Measurements from ENCODE around the gene XRCC2. TPM values are rescaled to one million over a fixed set of nuclear protein-coding genes. Genes with fewer than 3 reads are reported as not detected.

XRCC2 gene
- total RNA-seq, 1 donor from 2014 or later, result 1.6 TPM

DNA sequence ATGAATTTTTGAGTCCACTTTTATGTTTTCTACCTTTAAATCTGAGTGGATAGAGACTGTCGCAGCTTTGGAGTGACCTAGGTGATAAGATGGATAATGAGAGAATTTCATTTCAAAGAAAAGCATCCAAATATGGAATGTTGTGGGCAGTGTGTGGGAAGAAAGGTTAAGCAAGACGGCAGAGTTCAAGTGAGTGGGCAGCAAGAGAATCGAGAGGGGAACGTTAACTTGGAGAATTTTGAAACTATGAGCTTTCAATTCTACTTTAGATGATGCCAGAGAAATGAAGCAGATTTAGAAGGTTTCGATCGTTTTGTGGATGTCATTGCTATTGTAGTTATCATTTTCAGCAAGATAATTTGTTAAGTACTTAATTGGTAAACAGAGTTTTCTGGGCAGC lies 73.0 kb downstream of the XRCC2 start:
- no peak overlapping the region for H3K27ac ChIP-seq (ENCODE audit: low read depth, low read length)
- peak; percentile 71 for DNase-seq (ENCODE audit: low read depth)
- no peaks in the 10 kb centered on the region for H3K4me1 Mint-ChIP-seq (ENCODE audit: low read depth, unreplicated experiment)
- no peaks in the 10 kb centered on the region for H3K79me2 ChIP-seq (ENCODE audit: insufficient read depth, low read length)
- H3K9me3 ChIP-seq (ENCODE audit: insufficient read depth, low read depth, low read length), result no peaks in the 10 kb centered on the region
- H3K9ac ChIP-seq (ENCODE audit: low read length), result no peak overlapping the region
- no peak overlapping the region for H3K4me3 ChIP-seq (ENCODE audit: insufficient read depth, low read depth, low read length)
- no peaks in the 10 kb centered on the region for H3K4me1 ChIP-seq (ENCODE audit: insufficient read depth, low read length)
- peak overlapping the region; percentile 66 for H3K4me2 ChIP-seq (ENCODE audit: low read length)
- H3K36me3 ChIP-seq (ENCODE audit: insufficient read depth, low read length), result no peaks in the 10 kb centered on the region
- H3K4me3 Mint-ChIP-seq (ENCODE audit: unreplicated experiment), result no peak overlapping the region
- H2AFZ ChIP-seq (ENCODE audit: low read depth, low read length), result no peak overlapping the region
- TF ChIP-seq, protein P1, sequence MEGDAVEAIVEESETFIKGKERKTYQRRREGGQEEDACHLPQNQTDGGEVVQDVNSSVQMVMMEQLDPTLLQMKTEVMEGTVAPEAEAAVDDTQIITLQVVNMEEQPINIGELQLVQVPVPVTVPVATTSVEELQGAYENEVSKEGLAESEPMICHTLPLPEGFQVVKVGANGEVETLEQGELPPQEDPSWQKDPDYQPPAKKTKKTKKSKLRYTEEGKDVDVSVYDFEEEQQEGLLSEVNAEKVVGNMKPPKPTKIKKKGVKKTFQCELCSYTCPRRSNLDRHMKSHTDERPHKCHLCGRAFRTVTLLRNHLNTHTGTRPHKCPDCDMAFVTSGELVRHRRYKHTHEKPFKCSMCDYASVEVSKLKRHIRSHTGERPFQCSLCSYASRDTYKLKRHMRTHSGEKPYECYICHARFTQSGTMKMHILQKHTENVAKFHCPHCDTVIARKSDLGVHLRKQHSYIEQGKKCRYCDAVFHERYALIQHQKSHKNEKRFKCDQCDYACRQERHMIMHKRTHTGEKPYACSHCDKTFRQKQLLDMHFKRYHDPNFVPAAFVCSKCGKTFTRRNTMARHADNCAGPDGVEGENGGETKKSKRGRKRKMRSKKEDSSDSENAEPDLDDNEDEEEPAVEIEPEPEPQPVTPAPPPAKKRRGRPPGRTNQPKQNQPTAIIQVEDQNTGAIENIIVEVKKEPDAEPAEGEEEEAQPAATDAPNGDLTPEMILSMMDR (IDR thresholded peaks at IDR 0.05; ENCODE audit: insufficient read depth, low read depth, low read length), result no peak
- no peak for TF ChIP-seq EZH2 (IDR thresholded peaks at IDR 0.05; ENCODE audit: insufficient read depth, low read length)
- H3K36me3 Mint-ChIP-seq (ENCODE audit: low read depth, unreplicated experiment), result no peaks in the 10 kb centered on the region
- H3K27me3 ChIP-seq (ENCODE audit: insufficient read depth, low read length), result no peaks in the 10 kb centered on the region
- H3K27me3 Mint-ChIP-seq (ENCODE audit: low read depth, unreplicated experiment), result no peaks in the 10 kb centered on the region
- H3K9me3 Mint-ChIP-seq (ENCODE audit: unreplicated experiment), result no peaks in the 10 kb centered on the region
- no peaks in the 10 kb centered on the region for H4K20me1 ChIP-seq (ENCODE audit: insufficient read depth, low read length)
- no peak overlapping the region for H3K27ac Mint-ChIP-seq (ENCODE audit: unreplicated experiment)
- FAIRE-seq, result peak; percentile 52

DNA sequence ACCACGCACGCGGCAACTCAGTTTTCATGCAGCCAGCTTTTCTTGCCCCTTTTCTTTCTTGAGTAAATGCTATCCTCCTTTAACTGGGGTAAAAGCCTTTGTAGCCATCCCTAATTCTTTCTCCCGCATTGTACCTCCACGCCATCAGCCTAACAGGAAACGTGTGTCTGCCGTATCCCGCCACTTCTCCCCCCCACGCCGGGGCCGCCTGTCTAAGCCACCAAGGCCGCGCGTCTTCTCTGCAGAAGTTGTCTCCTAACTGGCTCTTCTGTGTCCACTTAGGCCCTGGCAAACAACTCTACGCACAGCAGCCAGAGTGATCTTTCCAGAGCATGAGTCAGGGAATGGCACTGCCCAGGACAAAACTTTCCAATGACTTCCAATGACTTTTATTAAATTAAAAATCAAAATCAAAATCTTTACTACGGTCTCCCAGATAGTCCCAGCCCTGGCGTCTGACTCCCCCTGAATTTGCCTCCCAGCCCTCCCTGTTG lies 74.6 kb downstream of the XRCC2 start:
- Mint-ChIP-seq H3K4me3 (ENCODE audit: unreplicated experiment) (no peak overlapping the region), H3K9me3 (ENCODE audit: unreplicated experiment) (no peaks in the 10 kb centered on the region), H3K36me3 (ENCODE audit: low read depth, unreplicated experiment) (no peaks in the 10 kb centered on the region), H3K27me3 (ENCODE audit: low read depth, unreplicated experiment) (no peaks in the 10 kb centered on the region), H3K27ac (ENCODE audit: unreplicated experiment) (peak overlapping the region; percentile 11), H3K4me1 (ENCODE audit: low read depth, unreplicated experiment) (no peaks in the 10 kb centered on the region)
- Histone ChIP-seq H3K4me3 (ENCODE audit: insufficient read depth, low read depth, low read length) (no peak overlapping the region), H3K9me3 (ENCODE audit: insufficient read depth, low read depth, low read length) (no peaks in the 10 kb centered on the region), H3K27ac (ENCODE audit: low read depth, low read length) (no peak overlapping the region), H3K9ac (ENCODE audit: low read length) (no peak overlapping the region), H2AFZ (ENCODE audit: low read depth, low read length) (no peak overlapping the region), H3K4me1 (ENCODE audit: insufficient read depth, low read length) (no peaks in the 10 kb centered on the region), H3K27me3 (ENCODE audit: insufficient read depth, low read length) (no peaks in the 10 kb centered on the region), H3K79me2 (ENCODE audit: insufficient read depth, low read length) (no peaks in the 10 kb centered on the region), H4K20me1 (ENCODE audit: insufficient read depth, low read length) (no peaks in the 10 kb centered on the region), H3K36me3 (ENCODE audit: insufficient read depth, low read length) (no peaks in the 10 kb centered on the region), H3K4me2 (ENCODE audit: low read length) (no peak overlapping the region)
- TF ChIP-seq EZH2 (IDR thresholded peaks at IDR 0.05; ENCODE audit: insufficient read depth, low read length), result no peak
- TF ChIP-seq, protein P1 (IDR thresholded peaks at IDR 0.05; ENCODE audit: insufficient read depth, low read depth, low read length), result no peak
- no peak for DNase-seq (ENCODE audit: low read depth)
- FAIRE-seq, result no peak

DNA sequence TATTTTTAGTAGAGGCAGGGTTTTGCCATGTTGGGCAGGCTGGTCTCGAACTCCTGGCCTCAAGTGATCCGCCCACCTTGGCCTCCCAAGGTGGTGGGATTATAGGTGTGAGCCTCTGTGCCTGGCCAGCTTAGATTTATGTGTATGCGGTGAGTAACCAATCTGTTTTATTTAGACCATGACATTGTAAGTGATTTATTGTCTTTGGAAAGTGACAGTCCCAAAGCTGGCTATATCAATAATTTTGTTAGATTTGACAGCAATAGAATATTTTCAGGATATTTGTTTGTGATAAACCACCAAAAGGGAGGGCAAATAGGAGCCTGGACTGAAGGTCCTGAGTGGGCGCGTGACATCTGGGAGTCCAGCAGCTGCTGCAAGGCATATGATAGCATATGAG lies 75.7 kb downstream of the XRCC2 start:
- no peaks in the 10 kb centered on the region for H3K9me3 ChIP-seq (ENCODE audit: insufficient read depth, low read depth, low read length)
- H3K79me2 ChIP-seq (ENCODE audit: insufficient read depth, low read length), result no peaks in the 10 kb centered on the region
- TF ChIP-seq, protein P1 (IDR thresholded peaks at IDR 0.05; ENCODE audit: insufficient read depth, low read depth, low read length), result no peak
- no peak for TF ChIP-seq EZH2 (IDR thresholded peaks at IDR 0.05; ENCODE audit: insufficient read depth, low read length)
- no peaks in the 10 kb centered on the region for H3K36me3 Mint-ChIP-seq (ENCODE audit: low read depth, unreplicated experiment)
- no peak overlapping the region for H3K4me3 Mint-ChIP-seq (ENCODE audit: unreplicated experiment)
- H3K27me3 Mint-ChIP-seq (ENCODE audit: low read depth, unreplicated experiment), result no peaks in the 10 kb centered on the region
- no peaks in the 10 kb centered on the region for H3K4me1 Mint-ChIP-seq (ENCODE audit: low read depth, unreplicated experiment)
- no peaks in the 10 kb centered on the region for H3K4me1 ChIP-seq (ENCODE audit: insufficient read depth, low read length)
- H3K27me3 ChIP-seq (ENCODE audit: insufficient read depth, low read length), result no peaks in the 10 kb centered on the region
- H4K20me1 ChIP-seq (ENCODE audit: insufficient read depth, low read length), result no peaks in the 10 kb centered on the region
- H3K9ac ChIP-seq (ENCODE audit: low read length), result no peak overlapping the region
- no peak overlapping the region for H3K4me3 ChIP-seq (ENCODE audit: insufficient read depth, low read depth, low read length)
- no peak for DNase-seq (ENCODE audit: low read depth)
- no peak overlapping the region for H3K27ac ChIP-seq (ENCODE audit: low read depth, low read length)
- H3K36me3 ChIP-seq (ENCODE audit: insufficient read depth, low read length), result no peaks in the 10 kb centered on the region
- FAIRE-seq, result no peak
- no peak overlapping the region for H3K4me2 ChIP-seq (ENCODE audit: low read length)
- no peak overlapping the region for H2AFZ ChIP-seq (ENCODE audit: low read depth, low read length)
- no peaks in the 10 kb centered on the region for H3K9me3 Mint-ChIP-seq (ENCODE audit: unreplicated experiment)
- no peak overlapping the region for H3K27ac Mint-ChIP-seq (ENCODE audit: unreplicated experiment)

Measured in astrocyte (in vitro differentiated cells and primary cell).